Testis (tissue), 2 donors: Measurements from ENCODE around the gene HLA-DQB1.

ENCODE experiments used
- POLR2A ChIP-seq: fragments of 450-650 bp; IDR thresholded peaks from one replicate; pipeline ENCODE4 v1.6.1; 2017; ENCODE audit warnings: antibody characterized with exemption, mild to moderate bottlenecking, moderate library complexity
- TF ChIP-seq, protein P1 (sequence below), 3 experiments: fragments of 450-650 bp in 2 of 3; fragments of 200-600 bp in 1 of 3; sonication (generic) in 1 of 3; IDR thresholded peaks; one replicate each; pipeline ENCODE4 v1.5.1; 2016 to 2019; ENCODE audit warnings: antibody characterized with exemption in 3 of 3, mild to moderate bottlenecking in 2 of 3, moderate library complexity in 1 of 3

DNA sequence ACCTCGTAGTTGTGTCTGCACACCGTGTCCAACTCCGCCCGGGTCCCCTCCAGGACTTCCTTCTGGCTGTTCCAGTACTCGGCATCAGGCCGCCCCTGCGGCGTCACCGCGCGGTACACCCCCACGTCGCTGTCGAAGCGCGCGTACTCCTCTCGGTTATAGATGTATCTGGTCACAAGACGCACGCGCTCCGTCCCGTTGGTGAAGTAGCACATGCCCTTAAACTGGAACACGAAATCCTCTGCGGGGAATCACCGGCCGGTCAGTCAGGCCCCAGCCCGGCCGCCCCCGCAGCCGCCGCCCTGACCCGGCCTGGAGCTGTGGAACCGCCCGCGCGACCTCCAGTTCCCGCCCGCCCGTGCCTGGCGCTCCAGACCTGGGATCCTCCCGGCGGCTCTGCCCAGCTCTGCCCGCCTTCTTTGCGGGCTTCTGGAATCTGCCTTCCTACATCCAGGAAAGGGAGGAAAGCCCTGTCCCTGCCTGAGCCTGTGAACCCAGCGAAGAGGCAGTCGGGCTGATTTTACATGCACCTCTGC lies 1.6 kb downstream of the HLA-DQB1 start:
- TF ChIP-seq POLR2A, result no peak
- TF ChIP-seq, protein P1, sequence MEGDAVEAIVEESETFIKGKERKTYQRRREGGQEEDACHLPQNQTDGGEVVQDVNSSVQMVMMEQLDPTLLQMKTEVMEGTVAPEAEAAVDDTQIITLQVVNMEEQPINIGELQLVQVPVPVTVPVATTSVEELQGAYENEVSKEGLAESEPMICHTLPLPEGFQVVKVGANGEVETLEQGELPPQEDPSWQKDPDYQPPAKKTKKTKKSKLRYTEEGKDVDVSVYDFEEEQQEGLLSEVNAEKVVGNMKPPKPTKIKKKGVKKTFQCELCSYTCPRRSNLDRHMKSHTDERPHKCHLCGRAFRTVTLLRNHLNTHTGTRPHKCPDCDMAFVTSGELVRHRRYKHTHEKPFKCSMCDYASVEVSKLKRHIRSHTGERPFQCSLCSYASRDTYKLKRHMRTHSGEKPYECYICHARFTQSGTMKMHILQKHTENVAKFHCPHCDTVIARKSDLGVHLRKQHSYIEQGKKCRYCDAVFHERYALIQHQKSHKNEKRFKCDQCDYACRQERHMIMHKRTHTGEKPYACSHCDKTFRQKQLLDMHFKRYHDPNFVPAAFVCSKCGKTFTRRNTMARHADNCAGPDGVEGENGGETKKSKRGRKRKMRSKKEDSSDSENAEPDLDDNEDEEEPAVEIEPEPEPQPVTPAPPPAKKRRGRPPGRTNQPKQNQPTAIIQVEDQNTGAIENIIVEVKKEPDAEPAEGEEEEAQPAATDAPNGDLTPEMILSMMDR (IDR thresholded peaks at IDR 0.05), result no peak
